HG03066 (cell line): ENCODE measurements around the gene IL21R.
"Not testable (repeated sequence)": the region's sequence is repeated elsewhere in the genome, so short reads cannot be mapped to it uniquely, and the experiment has no call there.

ENCODE experiments used
- ATAC-seq: cut with Tn5 transposase; IDR thresholded peaks from one replicate; pipeline ENCODE4 v1.9.1; 2021; ENCODE audit warnings: low read depth; ENCODE audit not compliant: unreplicated experiment

Gene IL21R

DNA sequence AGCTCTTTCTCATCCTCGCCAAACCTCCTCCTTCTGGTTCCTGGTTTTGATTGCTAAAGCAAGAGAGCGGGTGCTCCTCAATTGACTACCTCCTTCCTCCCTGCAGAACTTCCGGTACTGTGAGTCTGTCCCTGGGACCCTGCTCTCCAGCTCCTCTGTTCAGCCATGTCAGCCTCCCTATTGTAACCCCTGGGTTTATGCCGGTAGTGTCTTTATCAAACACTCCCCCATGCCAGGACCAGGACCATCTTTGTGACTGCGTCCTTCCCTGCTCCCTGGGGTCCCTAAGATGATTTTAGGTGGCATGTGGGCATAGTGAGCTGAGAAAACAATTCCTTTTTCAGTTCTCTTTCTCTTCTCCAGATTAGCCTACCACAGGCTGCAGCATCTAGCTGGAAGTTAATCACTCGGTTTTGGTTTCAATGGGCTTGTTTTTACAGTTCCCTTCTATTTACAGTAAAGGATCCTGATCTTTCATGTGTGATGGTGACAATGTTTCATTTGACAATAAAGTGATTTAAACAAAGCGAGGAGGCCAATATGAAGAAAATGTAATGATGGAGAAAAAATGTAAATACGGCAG lies 27.7 kb upstream of the IL21R start:
- ATAC-seq, result no peak

DNA sequence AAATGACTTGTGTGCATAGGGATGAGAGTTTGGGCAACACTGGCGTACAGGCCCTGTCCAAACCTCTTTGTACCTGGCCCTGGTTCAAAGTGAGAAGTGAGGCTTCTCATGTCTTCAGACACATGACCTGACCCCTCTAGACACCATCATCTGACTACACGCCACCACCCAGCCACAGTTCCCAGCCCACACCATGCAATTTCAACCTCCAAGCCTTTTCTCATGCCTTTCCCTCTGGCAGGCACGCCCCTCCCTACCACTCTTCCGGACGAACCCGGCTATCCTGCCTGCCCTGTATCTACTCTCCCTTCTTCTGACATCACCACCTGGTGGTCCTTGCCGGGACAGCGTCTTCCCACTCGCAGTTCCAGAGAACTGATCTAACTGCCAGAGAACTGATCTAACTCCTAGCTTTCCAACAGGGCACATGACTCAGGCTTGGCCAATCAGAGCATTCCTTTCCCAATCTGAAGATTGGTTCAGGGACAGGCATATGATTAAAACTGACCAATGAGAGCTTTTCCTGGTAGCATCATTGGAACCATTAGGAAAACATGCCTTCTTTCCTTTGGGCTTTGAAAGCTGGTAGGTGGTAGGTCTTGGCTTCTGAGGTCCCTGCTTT lies 27.1 kb upstream of the IL21R start:
- ATAC-seq, result peak; percentile 40

DNA sequence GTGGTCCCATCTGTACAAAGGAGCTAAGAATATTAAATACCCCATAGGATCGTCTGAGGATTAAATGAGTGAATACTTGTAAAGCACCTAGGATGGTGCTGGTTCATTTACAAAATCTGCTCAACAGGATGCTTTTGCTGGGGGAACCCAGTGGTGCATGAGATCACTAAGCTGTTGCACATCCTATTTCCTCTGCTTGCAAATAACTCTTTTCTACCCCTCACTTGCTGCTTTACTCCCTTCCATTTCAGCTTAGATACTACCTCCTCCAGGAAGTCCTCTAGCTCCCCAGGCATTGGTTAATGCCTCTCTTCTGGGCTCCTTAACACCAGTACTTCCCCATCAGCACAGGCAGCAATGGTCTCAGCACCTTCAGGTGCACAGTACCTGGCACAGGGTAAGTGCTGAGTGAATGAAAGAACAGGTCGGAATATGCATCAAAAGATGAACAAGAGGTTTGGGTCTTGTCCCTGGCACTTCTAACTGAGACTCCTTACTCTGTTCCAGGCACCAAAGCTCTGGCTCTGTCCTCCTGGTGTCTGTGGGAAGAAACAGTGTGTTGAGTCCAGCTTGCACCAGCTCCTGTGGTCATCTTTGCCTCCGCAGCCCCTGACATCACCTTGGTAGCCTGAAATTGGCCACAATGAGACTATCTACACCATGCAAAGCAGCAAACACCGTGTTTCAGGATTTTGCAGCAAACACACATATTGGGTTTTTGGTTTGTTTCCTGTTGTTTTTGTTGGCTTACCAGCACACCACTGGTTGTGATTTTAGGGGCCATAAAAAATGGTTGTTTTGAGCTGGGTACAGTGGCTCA lies 24.1 kb upstream of the IL21R start:
- ATAC-seq, result no peak

DNA sequence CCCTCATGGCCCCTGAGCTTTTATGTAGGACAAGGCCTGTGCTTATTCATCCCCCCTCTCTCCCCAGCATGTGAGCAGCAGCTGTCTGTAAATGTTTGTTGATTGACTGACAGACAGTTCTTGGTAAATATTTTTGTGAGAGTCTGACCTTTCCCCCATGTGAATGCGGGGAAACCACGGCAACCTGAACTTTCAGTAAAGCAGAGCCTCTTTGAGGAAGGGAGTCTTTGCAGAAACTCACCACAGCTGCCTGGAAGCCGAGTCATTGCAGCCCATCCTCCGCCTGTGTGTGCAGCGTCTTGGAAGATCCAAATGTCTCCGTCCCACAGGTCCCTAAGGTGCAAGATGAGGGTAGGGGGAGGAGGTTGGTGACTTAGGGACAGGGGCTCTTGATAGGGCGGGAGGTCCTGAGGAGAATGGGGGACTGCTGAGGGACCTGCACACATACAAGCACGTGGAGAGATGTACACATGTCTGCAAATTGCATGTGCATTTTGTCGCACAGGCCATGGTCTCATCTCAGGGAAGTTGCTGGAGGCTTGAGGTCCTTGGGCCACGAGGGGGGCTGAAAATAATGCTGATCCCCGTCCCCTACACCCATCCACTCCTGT lies 23.0 kb upstream of the IL21R start:
- ATAC-seq, result no peak

DNA sequence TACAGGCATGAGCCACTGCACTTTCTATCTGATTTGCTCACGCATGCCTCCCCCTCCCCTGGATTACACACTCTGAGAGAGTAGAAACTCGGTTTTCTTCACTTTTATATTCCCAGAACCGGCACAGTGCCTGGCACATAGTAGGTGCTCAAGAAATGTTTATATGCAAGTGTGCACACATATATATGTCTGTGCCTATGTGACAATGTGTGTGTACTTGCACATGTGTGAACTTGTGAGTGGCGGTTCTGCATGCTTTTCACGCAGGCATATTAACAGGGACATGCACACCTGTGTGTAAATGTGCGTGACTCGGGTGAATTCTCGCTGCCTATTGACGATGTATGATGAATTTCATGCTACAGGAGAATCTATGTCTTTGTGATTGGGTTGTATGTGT lies 22.1 kb upstream of the IL21R start:
- no peak for ATAC-seq

DNA sequence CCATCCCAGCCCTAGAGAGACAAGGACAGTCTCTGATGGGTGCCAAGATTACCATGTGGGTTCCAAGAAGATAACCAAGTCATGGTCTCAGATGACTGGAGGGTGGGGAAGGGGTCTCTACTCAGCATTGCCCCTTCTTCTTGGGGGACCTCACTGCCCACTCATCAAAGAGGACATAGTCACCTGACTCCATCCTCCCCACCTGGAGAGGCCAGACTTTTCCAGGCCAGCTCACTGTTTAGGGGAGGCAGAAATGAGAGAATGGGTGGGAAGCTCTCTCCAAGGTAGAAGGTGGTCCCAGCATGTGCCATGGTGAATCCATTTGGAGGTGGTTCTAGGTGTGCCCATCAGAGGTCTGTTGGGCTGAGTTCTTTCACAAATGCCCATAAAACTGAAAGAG lies 20.7 kb upstream of the IL21R start:
- no peak for ATAC-seq

DNA sequence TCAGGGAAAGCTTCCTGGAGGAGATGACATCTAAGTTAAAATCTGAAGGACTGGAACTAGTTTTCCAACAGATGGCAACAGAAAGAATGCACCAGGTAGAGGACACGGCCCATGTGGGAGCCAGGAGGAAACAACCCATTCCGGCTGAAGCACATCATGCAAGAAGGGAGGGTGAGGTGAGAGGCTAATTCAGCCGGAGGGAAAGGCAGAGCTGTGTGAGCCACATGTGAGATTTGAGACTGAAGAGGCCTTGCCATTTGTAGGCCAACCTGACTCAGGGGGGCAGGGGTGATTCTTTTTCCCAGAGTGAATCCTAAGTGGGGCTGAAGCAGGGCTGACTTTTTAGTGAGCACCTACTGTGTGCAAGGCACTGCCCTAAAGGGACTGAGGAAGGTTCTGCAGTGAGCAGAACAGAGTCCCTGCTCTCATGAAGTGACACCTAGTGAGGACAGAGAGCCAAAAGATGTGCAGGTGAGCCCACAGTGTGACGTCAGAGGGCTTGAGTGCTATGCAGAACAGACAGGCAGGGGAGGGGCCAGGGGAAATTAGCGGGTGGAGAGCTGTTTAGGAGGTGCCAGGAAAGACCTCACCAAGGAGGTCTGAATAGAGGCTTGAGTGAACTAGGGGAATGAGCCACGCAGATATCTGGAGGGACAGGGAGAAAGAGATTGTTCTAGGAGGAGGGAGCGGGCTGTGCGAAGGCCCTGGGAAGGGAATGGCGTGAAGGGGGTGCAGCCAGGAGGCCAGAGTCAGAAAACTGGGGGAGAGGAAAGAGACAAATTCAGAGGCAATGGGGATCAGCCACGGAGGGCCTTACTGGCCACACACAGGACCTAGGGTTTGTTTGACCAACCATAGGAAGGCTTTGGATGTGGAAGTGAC lies 19.8 kb upstream of the IL21R start:
- no peak for ATAC-seq

DNA sequence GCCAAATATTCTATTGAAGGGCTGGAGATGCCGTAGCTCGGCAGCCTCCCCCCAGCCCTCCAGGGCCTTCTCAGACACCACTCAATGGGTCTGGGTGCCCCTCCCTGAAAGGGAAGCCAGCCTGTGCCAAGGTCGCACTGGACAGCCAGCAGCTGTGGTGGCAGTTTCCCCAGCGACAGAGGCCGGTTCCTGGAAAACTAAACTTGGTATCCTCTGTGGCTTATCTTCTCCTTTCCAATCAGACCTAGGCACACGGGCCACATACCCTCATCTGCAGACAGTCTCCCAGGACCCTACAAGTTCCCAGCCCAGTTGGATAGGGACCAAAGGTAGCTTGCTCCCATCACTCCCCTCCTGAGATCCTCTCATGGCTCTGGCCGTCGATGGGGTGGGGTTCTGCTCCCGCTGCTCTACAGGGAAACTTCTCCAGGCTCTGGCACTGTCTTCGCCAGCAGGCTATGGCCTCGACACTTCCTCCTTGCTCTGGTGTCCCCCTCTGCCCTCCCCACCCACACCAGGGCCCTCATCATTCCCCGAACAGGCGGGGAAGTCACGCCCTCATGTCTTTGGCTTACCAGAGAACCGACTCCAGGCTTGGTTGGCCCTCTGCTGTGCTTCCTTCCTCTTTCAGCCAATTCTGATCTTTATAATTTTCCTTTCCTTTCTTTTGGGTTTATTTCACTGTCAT lies 18.3 kb upstream of the IL21R start:
- ATAC-seq, result no peak

DNA sequence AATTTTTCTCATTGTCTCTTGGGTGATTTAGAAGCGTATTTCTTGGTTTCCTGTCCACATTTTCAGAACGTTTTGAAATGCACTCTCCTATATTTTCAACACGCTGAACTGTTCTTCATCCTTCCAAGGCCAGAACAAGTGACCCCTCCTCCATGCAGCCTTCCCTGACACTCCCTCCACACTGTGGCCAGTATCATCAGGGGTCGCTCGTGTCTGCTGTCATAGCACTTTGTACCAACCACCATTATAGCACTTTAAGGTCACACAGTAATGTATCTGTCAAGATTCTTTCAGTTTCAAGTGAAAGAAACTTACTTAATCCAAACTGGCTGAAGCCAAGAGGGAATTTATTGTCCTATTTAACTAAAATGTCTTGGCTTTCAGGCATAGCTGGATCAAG lies 17.5 kb upstream of the IL21R start:
- no peak for ATAC-seq

DNA sequence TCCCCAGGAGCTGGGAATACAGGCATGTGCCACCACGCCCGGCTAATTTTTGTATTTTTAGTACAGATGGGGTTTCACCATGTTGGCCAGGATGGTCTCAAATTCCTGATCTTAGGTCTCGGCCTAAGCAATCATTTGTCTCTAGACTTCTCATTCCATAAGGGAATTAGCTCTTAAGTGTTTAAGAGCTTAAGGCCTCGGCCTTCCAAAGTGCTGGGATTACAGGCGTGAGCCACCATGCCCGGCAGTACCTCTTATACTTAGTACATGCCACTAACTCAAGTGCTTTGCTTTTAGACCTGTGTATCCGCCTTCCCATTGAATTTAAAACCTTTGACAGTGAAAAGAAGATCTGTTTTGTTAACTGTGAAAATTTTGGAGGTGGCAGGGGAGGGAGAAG lies 16.6 kb upstream of the IL21R start:
- ATAC-seq, result no peak

DNA sequence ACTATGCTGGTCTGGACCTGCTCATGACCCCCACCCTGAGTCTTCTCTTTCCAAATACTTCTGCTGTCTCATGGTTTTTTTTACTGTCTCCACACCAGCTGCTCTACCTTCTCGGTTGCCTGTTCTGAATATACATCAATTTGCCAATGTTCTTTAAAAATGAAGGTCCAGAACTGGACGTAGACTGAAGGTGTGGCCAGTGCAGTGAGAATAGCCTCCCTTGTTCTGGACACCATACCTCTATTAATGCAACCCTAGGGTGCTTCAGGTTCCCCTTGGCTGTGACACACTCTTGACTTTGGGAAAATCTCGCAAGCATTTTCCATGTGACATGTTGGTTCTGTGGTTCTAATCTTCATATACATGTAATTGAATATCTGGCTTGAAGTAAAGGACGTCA lies 15.3 kb upstream of the IL21R start:
- ATAC-seq, result no peak

DNA sequence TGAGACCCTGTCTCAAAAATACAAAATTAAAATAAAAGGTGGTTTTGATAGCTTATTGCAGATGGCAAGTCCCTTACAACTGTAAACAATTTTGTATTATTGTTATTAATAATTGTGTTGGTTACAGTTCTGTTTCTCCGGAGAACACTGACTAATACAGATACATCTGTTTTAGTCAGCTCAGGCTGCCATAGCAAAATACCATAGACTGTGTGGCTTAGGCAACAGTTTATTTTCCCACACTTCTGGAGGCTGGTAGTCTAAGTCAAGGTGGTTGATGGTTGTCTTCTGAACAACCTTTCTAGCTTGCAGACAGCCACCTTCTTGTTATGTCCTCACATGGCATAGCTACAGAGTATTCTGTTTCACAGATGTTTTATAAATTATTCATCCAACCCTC lies 14.2 kb upstream of the IL21R start:
- ATAC-seq, result no peak

DNA sequence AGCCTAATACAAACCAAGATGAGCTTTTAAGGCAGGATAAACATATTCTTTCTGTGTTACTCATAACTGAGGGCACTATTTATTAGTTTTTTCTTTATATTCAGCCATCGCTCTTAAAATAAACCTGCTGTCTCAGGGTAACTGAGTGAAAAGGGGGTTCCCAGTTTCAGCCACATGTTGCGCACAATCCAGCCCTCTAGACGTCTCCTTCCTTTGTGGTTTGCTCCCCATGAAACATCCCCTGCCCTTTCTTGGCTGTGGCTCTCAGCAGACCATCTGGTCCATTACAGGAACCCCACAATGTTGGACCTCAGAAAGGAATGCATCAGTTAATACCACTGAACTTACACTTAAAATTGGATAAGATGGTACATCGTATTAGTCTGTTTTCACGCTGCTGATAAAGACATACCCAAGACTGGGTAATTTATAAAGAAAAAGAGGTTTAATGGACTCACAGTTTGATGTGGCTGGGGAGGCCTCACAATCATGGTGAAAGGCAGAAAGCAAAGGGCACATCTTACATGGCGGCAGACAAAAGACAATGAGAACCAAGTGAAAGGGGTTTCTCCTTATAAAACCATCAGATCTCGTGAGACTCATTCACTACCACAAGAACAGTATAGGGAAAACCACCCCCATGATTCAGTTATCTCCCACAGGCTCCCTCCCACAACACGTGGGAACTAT lies 12.6 kb upstream of the IL21R start:
- no peak for ATAC-seq

DNA sequence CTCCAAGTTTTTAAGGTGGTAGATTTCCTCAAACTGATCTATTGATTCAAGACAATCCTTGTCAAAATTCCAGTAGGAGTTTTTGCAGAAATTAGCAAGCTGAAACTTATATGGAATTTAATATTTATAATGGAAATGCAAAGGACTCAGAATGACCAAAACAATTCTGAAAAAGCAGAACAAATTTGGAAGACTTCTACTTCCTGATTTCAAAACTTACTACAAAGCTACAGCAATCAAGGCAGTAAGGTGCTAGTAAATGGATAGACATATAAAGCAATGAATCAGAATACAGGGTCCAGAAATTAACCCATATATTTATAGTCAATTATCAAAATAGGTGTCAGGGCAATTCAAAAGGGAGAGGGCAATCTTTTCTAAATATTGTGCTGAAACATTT lies 11.8 kb upstream of the IL21R start:
- ATAC-seq, result no peak

DNA sequence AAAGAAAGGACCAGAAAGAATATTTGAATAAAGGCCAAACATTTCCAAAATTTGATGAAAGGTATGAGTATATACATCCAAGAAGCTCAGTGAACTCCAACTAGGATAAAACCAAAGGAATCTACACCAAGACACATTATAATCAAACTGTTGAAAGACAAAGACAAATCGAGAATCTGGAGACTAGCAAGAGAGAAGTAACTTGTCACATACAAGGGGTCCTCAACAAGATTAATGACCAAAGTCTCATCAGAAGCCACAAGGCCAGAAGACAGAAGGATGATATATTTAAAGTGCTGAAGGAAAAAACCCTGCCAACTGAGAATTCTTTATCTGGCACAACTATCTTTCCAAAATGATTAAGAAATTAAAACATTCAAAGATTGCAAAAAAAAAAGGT lies 9.3 kb upstream of the IL21R start:
- no peak for ATAC-seq

DNA sequence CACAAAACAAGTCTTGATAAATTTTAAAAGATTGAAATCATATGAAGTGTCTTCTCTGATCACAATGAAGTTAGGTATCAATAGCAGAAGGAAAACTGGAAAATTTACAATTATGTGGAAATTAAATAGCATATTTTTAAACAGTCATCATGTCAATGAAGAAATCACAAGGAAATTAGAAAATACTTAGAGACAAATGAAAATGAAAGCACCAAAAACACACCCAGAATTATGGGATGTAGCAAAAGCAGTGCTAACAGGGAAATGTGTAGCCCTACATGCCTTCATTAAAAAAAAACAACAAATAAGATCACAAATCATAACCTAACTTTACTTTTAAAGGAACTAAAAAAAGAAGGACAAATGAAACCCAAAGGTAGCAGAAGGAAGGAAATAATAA lies 7.5 kb upstream of the IL21R start:
- no peak for ATAC-seq

DNA sequence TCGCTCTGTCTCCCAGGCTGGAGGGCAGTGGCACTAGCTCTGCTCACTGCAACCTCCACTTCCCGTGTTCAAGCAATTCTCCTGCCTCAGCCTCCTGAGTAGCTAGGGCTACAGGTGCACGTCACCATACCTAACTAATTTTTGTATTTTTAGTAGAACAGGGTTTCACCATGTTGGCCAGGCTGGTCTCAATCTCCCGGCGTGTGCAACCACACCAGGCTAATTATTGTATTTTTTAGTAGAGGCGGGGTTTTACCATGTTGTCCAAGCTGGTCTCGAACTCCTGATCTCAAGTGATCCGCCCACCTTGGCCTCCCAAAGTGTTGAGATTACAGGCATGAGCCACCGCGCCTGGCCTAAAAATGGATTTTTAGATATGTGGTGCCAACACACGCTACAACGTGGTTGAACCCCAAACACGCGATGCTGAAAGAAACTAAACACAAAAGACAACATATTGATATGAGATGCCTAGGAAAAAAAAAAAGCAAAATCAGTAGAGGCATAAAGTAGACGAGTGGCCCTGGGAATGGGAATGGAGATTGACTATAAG lies 3.6 kb upstream of the IL21R start:
- ATAC-seq, result not testable (repeated sequence)

DNA sequence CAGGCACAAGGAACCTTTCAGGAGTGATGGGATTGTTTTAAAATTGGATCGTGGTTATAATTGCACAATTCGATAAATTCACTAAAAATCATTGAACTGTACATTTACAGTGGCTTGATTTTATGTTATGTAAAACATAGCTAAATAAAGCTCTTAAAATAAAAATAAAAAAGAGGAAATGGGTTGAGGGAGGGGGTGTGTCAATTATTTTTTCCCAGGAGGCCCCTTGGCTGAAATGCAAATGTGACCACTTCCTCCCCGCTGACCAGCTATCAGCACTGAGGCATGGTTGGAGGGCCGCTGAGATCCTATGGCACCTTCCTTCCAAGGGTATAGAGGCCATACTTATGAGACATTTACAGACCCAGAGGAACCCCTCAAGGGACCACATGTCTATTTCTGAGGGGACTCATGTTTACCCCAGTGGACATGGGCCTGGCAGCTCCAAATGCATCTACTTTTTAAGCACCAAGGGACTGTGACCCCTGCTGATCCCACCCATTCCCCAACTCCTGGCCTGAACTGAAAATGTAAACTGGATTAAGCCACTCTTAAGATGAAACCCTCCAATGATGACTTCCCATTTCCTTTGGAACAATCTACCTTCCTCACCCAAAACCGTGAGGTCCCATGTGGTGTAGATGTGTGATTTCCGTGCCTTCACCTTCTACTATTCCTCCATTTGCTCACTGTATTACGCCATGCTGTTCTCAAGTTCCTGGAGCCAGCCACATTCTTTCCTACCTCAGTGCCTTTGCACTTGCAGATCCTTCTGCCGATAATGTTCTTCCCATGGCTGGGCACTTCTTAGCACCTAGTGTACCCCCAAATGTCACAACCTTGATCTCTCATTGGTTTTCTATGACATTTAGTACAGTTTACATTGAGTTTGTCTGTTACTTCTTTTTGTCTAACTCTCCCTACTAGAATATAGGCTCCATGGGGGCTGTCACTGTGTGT lies 2.8 kb upstream of the IL21R start:
- ATAC-seq, result peak; percentile 37
